Suppressor macrophage treated with lipopolysaccharide for 4 hours (primary cell): Measurements from ENCODE around the gene IGFBP3.

Experiments
- DNase-seq: peaks from one replicate; pipeline ENCODE4 v3.0.0-alpha.2; 2020

IGFBP3 gene

DNA sequence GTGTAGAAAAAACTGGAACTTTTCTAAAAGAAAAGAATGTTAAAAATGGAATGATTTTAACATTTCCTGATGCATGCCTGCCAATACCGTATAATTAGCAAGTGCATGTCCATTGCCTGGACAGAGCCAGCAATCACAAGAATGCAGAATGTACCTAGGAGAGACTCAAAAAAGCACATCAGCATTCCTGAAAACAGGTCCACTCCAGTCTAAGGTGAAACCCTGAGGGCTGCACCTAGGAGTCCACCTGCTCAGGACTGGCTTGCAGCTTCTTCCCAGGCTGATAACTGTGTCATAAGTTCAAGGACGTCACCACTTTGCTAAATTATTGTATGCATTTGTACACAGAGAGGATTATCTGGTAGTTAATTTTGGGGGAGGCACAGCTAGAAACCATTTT, 53.6 kb downstream of the IGFBP3 start:
- no peak for DNase-seq

- DNase-seq: no peak
Measured at GRCh38 chr7:45865594-45866410, 55.3 kb downstream of the IGFBP3 start.

DNA sequence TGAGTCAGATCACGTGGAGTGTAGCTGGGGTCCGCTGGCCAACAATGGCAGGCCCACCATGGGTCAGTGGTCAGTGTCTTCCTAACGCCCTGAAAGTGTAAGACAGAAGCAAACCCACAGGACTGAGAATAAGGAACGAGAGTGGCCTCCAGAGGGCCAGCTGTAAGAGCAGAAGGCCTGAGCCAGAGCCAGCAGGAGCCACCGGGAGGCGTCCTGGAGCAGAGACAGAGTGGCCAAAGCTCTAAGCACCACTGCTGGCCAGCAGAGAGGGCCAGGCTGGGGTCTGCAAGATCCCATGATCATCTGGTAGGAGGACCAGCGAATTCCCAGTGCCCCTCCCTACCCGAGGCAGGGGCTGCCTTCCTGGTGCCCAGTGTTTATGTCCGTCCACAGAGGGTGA, 57.4 kb downstream of the IGFBP3 start:
- no peak for DNase-seq
